GM12864 (cell line): ENCODE data around the gene TBKBP1.

Source experiments
- DNase-seq: peaks from one replicate; pipeline ENCODE4 v3.0.0-alpha.2; 2011; ENCODE audit warnings: low read depth
- H3K4me3 ChIP-seq: 2 replicates; pipeline ENCODE4 v1.5.1; 2011; ENCODE audit warnings: mild to moderate bottlenecking, low read depth, low read length, control low read depth
- CTCF ChIP-seq: IDR thresholded peaks from 2 replicates; pipeline ENCODE4 v1.5.1; 2011; ENCODE audit warnings: low read depth, mild to moderate bottlenecking, moderate library complexity, low read length, control low read depth, inconsistent platforms; ENCODE audit errors: missing control alignments

Gene TBKBP1

GRCh38 chr17:47694581-47695428 is 844 bp downstream of the TBKBP1 start:
- DNase-seq = no peak
- H3K4me3 ChIP-seq = peak overlapping the region; percentile 26
- no peak for TF ChIP-seq CTCF

DNA sequence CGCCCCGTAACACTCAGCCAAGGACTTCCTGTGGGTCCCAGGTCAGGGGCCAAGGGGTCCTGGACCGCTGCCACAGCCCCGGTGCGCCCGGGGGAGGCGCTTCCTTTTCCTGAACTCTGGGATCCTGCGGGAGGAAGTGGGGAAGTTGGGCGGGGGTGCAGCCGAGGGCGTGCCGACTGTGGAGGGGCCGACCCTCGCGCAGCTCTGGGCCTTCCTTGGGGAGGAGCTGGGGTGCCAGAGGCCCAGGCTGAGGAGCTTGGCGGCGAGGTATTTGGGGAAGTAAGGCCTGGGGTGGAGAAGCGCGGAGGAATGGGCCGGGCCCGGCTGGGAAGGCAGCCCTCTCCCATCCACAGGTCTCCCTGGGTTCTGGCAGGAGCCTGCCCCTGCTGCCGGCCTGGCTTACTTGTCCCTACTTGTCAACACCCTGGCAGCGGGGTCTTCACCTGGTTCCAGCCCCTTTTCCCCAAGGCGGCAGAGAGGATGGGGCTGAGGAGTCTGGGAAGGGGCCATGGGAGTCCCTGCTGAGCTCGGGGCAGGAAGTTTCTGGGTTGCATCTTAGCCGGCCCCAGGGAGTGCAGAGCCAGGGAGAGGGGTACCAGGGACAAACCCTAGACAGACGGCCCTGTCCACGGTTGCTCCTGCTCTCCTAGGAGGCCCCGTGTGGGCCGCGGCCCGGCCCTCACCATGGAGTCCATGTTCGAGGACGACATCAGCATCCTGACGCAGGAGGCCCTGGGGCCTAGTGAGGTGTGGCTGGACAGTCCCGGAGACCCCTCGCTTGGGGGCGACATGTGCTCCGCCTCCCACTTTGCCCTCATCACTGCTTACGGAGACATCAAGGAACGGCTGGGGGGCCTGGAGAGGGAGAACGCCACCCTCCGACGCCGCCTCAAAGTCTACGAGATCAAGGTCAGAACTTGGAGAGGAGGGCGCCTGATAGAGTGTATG is 1.7 kb downstream of the TBKBP1 start:
- no peak overlapping the region for H3K4me3 ChIP-seq
- no peak for DNase-seq
- TF ChIP-seq CTCF = no peak

DNA sequence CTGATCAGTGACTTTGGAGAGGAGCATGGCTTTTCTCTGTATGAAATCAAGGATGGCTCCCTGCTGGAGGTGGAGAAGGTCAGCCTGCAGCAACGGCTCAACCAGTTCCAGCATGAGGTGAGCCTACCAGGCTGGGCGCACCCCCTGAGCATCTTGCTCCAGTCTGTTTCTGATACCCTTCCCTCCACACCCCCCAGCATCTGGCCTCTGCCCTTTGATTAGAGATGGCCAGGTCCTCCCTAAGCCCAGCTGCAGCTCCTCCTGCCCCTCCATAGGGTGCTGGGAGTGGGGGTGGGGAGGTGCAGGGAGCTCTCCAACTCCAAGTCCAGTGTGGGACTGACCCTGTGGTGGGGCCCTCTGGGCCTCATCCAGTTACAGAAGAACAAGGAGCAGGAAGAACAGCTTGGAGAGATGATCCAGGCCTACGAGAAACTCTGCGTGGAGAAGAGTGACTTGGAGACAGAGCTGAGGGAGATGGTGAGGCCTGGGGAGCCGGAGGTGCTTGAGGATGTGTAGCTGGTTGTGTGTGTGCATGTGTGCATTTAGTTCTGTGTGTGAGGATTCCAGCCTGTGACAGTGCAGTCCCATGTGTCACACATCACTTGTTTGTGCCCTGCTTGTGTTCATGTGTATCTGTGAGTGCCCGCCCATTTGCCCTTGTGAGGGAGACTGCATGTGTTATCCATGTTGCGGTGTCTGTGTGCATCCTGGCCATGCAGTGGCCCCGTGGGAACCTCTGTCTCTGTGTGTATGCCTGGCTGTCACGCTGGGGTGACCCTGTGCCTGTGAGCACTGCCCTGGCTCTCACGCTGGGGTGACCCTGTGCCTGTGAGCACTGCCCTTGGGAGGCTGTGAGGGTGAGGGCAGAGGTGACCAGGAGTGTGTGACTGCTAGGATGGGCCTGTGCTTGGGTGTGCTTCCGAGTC is 3.0 kb downstream of the TBKBP1 start:
- DNase-seq = no peak
- TF ChIP-seq CTCF = no peak
- H3K4me3 ChIP-seq = no peak overlapping the region

- no peak overlapping the region for H3K4me3 ChIP-seq
- no peak for TF ChIP-seq CTCF
- no peak for DNase-seq
Measured at GRCh38 chr17:47697906-47698711, 4.1 kb downstream of the TBKBP1 start.

DNA sequence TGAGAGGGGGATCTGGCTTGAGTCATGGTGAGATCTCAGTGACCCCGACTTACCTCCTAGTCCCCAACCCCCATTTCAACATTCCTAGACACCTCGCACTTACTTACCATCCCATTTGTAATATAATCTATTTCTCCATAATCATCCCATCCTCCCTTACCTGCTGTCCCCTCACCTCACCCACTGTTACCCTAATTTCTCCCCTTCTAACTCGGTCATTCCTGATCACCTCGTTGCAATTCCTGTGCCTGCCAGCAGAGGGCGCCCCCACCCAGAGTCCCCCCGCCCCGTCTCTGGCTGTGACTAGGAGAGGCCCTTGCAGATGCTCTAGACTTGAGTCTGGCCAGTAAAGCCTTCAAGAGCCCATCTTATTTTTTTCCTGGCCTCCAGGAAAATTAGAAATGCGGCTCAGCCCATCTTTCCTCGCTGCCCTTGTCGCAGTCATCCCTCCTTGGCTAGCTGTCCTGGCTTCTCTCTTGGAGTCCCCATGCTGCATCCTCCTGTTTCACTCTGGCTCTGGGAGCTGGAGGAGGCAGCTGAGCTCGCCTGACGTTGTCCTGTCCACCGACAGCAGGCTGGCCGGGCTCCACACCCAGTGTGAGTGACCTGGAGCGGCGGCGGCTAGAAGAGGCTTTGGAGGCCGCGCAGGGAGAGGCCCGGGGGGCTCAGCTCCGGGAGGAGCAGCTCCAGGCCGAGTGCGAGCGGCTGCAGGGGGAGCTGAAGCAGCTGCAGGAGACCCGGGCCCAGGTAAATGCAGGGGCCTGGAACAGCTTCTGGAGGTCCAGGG is 5.0 kb downstream of the TBKBP1 start:
- DNase-seq = no peak

More for the DNA sequence above, 5.0 kb downstream of the TBKBP1 start:
- no peak overlapping the region for H3K4me3 ChIP-seq
- peak; percentile 89 for TF ChIP-seq CTCF
